HG02623 (cell line): ENCODE data around the gene CPLX3.

Experiments
- ATAC-seq: cut with Tn5 transposase; IDR thresholded peaks from one replicate; pipeline ENCODE4 v1.9.1; 2021; ENCODE audit warnings: moderate library complexity; ENCODE audit not compliant: unreplicated experiment

CPLX3 gene

DNA sequence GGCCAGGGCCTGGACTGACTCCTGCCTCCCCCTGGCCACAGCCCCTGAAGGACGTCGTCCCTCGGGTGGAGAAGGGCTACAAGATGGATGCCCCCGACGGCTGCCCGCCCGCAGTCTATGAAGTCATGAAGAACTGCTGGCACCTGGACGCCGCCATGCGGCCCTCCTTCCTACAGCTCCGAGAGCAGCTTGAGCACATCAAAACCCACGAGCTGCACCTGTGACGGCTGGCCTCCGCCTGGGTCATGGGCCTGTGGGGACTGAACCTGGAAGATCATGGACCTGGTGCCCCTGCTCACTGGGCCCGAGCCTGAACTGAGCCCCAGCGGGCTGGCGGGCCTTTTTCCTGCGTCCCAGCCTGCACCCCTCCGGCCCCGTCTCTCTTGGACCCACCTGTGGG, 24.1 kb upstream of the CPLX3 start:
- no peak for ATAC-seq

DNA sequence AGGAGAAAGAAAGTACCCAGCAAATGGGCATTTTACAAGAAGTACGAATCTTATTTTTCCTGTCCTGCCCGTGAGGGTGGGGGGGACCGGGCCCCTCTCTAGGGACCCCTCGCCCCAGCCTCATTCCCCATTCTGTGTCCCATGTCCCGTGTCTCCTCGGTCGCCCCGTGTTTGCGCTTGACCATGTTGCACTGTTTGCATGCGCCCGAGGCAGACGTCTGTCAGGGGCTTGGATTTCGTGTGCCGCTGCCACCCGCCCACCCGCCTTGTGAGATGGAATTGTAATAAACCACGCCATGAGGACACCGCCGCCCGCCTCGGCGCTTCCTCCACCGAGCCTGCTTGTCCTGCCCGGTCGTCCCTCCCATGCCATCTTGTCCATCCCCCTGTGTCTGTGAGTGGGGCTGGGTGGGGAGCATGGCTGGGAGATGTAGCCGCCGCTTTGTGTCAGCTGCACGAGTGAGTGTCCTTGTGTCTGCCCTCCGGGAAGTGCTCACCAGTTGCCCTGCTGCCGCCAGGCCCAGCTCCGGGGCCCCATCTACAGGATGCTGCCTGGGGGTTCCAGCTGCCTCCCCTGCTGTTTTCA, 23.5 kb upstream of the CPLX3 start:
- no peak for ATAC-seq

DNA sequence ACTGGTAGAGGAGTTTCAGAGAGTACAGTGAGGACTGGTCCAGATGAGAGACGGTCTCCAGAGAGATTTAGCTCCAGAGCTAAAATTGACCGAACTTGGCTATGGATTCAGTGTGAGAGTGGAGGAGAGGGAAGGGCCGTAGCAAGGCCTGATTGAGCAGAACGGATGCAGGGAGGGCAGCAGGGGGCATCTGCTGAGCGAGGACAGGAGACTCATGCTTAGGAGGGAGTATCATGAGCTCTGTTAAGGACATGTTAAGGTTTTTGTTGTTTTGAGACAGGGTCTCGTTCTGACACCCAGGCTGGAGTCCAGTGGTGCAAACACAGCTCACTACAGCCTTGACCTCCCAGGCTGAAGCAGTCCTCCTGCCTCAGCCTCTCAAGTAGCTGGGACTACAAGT, 21.5 kb upstream of the CPLX3 start:
- no peak for ATAC-seq

DNA sequence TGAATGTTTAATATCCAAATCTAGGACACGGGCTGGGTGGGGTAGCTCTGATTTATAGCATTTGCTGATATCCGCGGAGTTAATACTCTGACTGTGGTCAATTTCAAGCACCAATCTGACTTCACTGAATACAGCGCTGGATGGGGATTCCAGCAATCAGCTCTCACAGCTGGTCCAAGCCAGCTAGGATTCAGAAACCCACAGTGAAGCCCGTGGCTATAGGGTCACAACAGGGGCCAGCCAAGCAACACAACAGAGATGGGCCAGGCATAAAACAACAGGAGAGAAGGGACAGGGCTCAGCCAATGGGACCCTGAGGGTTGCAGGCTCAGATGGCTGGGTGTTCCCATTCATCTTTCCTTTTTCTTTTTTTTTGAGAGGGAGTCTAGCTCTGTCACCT, 19.1 kb upstream of the CPLX3 start:
- ATAC-seq, result no peak

DNA sequence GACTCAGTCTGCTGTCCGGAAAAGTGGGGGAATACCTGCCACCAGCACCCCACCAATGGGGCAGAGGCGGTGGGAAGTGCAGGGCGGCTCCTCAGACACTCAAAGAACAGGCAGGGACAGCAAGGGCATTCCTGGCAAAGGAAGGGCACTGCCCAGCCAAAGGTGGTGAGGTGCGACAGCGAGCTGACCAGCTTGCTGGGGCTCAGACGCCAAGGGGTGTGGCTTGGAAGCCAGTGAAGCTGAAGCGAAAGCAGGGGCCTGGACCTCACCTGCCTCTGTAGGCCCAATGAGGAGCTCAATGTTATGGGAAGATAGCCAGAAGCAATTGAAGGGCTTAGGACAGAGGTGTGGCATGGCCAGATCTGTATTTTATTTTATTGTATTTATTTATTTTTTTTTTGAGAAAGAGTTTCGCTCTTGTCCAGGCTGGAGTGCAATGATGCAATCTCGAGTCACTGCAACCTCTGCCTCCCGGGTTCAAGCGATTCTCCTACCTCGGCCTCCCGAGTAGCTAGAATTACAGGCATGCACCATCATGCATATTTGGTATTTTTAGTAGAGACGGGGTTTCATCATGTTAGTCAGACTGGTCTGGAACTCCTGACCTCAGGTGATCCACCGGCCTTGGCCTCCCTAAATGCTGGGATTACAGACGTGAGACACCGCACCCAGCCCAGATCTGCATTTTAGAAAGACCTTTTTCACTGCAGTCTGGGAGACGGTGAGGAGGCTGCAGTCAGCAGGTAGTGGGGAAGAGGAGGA, 18.2 kb upstream of the CPLX3 start:
- ATAC-seq, result no peak

DNA sequence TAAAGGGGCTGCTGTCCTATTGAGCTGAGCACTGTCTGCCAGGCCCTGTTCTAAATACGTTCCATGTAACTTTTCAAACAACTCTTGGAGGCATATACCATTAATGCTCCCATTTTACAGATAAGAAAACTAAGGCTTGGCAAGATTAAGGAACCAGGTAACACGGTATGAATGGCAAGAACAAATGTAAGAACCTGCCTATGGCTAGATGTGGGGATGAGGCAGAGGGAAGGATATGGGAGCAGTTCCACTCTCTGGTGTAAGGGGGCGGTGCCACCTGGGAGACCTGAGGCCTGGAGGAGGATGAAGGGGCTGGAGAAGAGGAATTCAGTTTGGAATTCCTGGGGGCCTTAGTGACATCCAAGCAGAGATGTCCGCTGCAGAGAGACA, 17.6 kb upstream of the CPLX3 start:
- no peak for ATAC-seq

DNA sequence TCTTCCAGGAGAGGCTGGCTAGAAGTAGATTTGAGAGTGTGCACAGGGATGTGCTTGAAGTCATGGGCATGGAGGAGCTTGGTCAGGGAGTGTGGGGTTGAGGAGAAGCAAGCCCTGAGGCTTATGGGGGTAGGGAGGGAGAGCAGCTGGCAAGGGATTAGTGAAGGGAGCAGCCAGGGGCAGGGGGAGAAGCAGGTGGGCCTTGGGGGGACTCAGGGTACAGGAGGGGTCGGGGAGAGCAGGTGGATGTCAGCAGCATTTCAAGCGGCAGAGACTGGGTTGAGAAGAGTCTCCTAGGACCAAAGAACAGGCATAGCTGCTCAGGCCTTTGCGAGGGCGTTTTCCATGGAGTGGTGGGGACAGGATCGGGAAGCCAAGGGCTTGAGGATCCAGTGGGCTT, 17.2 kb upstream of the CPLX3 start:
- ATAC-seq, result no peak

DNA sequence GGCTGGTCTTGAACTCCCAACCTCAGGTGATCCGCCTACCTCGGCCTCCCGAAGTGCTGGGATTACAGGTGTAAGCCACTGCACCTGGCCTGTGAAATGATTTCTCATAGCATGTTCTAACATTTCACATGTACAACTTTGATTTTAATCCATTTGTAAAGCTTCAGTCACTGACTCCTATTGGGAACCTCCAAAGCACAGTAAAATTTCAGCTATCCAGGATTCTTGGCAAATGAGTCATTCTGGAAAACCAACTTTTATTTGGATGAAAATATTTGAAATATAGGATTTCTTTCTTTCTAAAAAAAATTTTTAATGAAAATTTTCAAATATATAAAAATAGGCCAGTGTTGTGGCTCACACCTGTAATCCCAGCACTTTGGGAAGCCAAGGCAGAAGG, 16.5 kb upstream of the CPLX3 start:
- ATAC-seq, result no peak

DNA sequence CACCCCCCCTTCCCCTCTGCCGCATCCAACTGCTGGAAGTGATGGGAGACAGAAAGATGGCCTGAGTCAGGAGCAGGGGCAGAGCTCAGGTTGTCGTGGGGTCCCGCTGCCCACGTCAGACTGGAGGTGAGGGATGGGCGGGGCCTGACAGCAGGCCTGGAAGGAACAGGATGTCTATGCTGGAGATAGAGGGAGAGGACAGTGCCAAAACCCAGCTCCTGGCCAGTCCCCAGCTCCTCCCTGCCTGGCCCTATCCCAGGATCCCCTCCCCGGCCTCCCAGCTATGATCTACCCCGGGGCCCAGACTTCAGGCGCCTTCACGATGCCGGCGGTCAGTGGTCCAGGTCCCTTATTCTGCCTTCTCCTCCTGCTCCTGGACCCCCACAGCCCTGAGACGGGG, 13.9 kb upstream of the CPLX3 start, which contains the start of gene LMAN1L:
Gene LMAN1L, plus strand, starts transcription at position 303 of the 400 bp plus-strand sequence. Its CDS starts 20 bp downstream, at position 323.
- no peak for ATAC-seq

DNA sequence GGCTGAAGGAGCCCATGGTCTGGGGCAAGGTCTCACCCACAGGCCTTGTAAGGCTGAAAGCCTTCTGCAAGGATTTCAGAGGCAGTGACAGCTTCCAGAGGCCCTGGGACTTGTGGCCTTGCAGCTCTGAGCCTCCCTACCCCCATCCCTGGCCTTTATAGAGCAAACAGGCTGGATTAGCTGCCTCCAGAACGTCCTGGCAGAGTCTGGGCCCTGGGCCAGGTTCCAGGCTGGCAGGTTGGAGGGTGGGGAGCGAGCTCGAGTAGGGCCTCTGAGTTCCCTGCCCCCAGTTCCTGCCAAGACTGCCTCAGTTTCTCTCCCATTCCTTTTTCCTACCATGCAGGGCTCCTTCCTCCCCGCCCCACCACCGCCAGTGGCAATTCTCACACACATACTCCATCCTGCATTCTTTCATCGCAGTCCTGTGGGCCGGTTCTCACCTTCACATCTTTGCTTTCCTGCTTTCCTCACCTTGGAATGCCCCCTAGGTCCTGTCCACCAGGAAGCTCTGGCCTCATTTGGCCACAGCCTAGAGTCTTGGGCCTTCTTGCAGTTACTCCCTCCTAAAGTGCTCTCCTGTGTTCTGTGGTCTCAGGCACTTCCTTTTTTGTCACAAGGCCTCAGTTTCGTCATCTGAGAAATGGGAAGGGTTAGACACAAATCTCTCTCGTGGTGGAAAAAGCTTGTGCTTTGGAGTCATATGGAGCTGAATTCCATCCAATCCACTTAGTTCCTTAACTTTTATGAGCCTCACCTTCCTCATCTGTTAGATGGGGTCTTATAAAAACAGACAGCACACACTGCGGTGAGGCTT, 11.1 kb upstream of the CPLX3 start:
- no peak for ATAC-seq

DNA sequence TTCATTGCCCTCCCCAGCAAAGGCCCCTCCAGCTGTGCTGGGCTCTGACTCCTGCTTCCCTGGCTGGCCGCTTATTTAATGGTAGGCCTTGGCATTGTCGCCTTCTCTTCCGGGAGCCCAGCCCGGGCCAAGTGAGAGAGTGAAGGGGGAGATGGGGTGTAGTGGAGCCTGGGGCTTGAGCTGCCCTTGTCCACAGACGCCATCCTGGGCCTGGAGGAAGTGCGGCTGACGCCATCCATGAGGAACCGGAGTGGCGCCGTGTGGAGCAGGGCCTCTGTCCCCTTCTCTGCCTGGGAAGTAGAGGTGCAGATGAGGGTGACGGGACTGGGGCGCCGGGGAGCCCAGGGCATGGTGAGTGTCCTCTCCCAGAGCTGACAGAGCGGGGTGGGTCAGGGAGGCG, 10.5 kb upstream of the CPLX3 start:
- no peak for ATAC-seq

DNA sequence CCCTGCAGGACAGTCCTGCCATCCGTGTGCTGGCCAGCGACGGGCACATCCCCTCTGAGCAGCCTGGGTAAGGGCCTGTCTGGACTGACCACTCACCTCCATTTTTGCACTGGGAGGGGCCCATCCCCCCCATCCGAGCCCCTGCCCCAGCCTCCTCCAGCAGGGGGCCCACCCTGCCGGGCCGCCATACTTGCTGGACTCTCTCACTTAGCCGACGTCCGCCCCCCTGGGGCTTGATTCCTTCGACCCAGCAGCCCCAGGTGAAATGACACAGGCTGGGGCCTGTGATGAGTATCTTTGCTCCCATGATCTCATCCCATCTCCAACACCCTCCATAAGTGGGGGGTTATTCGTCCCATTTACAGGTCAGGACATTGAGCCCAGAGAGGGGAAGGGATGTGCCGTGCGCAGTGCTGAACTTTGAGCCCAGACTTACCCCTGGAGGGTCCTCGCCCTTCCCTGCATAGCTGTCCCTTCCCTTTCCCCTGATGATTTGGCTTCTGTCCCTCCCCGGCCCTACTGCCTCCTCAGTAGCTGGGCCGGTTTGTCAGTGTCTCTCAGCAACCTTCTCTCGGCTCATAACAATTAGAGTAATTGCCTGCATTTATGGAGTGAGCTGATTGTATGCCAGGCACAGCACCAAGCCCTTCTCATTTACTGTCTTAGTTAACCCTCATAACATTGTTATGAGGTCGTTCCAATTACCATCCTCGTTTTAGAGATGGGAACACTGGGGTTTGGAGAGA, 9.6 kb upstream of the CPLX3 start:
- no peak for ATAC-seq

DNA sequence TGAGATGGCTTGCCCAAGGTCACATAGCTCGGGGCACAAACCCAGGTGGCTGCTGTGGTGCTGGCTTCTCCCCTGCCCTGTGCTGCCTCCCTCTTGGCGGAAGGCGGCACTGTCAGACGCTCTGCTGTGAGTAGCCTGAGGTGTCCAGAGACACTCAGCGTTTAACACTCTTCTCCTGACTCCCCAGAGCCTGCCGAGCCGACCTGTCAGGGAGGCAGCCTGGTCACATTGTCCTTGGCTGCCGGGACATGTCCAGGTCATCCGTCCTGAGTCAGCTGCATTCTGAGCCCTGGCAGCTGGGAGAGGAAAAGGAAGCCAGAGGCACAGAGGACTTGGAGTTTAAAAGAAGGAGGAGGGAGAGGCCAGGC, 9.1 kb upstream of the CPLX3 start:
- ATAC-seq, result no peak

DNA sequence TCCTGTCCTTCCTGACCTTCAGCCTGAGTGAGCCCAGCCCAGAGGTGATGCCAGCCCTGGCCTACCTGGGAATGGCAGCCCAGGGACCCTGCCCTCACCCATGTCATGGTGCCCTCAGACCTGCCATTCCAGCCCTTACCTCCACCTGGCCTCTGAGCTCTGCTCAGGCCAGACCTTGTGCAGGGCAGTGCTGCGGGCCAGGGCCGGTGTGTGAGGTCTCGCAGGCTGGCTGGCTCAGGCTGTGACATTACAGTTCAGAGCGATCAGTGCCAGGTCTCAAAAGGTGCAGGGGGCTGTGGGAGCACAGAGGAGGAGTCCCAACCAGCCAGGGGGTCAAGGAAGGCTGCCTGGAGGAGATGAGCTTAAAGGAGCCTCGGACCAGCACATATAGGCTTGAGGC, 6.4 kb upstream of the CPLX3 start:
- ATAC-seq, result no peak

DNA sequence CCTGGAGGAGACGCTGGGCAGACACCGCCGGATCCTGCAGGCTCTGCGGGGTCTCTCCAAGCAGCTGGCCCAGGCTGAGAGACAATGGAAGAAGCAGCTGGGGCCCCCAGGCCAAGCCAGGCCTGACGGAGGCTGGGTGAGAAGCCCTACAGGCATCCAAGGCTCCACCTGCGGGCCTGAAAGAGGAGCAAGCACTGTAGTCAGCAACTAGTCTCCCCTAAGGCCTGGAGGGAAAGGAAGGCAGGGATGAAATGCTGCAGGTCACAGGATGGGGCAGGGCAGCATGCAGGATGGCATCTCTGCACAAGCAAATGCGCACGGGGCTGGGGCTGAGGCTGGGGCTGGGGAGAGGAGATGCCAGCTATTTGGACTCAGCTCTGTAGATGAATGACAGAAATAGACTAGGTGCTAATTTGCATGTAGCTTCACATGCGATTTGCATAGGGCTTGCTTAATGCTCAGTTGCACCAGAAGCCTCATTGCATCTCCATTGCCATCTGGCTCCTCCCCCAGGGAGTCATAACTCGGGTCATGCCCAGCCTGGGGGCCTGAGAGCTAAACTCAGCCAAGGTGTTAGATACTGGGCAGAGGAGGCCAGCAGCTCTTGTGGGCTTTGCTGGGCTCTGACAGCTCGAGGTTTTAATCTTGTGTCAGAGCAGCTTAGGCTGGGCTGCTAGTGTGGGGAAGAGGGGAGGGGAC, 5.2 kb upstream of the CPLX3 start:
- ATAC-seq, result peak; percentile 52

DNA sequence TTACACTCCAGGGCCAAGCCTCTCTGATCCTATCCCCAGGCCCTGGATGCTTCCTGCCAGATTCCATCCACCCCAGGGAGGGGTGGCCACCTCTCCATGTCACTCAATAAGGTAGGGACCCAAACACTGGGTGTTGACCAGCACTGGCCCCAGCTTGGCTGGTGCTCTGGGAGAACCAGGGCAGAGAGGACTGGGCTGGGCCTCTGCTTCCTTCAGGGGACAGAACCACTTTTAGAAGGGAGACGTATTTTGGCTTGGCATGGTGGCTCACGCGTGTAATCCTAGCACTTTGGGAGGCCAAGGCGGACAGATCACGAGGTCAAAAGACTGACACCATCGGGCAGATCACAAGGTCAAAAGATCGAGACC, 4.7 kb upstream of the CPLX3 start:
- ATAC-seq, result no peak

DNA sequence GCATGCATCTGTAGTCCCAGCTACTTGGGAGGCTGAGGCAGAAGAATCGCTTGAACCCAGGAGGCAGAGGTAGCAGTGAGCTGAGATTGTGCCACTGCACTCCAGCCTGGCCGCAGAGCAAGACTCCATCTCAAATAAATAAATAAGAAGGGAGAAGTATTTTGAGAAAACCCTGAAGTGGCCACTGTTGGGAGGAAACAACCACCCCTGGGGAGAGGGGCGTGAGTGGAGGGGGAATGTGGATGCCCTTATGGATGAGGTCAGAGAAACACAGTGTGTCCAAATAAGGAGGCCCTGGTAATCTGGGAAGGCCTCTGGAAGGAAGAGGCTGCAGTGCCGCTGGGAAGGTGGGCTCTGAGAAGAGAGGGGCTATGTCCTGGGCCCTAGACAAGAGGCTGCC, 4.2 kb upstream of the CPLX3 start:
- ATAC-seq, result no peak

DNA sequence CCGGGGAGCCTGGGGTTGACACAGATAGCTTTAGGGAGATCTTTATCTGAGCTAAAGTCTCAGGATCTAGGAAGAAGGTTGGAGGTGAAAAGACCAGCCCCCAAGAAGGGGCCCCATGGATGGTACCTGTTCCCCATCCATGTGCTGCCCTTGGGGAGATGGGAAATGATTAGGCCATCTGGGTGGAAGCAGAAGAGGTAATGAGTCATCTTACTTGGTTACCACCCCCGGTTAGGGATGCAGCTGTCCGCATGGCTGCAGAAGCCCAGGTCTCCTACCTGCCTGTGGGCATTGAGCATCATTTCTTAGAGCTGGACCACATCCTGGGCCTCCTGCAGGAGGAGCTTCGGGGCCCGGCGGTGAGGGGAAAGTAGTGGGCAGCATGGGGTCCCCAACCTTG, 3.1 kb upstream of the CPLX3 start:
- ATAC-seq, result no peak

DNA sequence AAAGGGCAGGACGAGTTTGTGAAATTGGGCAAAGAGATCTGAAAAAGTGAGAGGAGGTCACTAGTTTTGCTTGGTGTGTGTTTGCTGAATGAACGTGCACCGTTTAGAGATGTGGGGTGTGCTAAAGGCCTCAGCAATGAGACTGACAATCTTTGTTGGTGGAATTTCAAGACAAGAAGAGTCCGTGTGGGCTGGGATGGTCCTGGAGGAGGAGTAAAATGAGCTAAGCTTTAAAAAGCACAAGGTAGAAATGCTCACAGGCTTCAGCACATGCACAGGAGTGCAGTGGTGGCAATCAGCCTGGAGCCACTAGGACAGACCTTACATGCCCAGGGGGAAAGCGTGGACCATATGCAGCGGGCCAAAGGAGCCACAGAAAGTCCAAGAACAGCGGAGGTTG, 1.5 kb upstream of the CPLX3 start:
- ATAC-seq, result no peak

DNA sequence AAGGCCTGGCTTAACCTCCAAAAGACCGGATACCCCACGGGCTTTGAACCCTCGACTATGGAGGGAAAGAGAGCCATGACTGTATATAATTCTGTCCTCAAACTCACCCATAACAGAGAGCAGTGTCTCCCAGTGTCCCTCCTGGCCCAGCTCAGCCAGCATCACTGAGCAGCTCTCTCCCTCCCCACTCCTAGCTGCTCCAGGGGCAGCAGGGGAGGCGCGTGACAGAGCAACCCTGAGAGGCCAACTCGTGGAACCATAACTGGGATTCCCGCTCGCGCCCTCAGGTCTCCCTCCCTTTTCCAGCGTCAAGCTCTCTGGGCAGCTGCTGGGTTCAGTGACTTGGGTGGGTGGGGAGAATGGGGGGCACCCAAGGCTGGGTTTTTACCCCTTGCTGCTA, 561 bp upstream of the CPLX3 start:
- no peak for ATAC-seq

DNA sequence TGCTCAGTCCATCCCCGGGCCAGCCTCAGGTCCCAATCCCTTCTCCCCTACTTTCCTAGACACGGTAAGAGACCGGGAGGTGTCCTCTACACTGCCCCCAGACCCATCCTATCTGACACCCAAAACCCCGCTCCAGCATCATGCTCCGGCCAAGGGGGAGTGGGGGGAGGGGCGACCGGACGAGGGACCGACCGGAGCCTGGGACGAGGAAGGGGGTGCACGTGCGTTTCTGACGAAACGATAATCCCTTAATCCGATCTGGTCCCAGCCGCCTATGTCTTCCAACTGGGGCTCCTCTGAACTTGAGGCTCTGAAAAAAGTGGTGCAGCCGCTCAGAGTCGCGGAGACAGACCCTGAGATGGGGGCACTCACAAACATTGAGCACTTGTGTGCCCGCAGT, 494 bp downstream of the CPLX3 start:
- no peak for ATAC-seq
